ENCODE results near the gene CNTN4. TPM values are rescaled to one million over a fixed set of nuclear protein-coding genes. Genes with fewer than 3 reads are reported as not detected.

CNTN4 gene
- total and polyA plus RNA-seq, 5 experiments from 2014 or later, result not detected

DNA sequence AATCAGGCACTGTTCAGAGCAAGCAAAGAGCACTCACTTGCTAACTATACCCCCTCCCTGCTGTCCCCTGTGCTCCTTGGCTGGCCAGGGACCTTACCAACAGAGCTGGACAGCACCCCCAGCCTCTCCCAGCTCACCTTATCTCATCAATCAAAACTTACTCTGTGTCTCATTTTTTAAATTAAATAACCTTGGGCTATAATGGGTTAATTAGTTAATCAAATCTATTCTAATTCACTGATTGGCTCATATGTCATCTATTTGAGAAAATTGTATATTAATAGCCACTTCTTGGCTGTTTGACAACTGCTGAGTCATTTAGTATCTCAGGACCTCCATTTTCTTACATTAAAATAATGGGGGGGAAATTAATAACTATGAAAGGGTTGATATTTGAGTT is 988.6 kb downstream of the CNTN4 start:
- no peaks in the 10 kb centered on the region for H3K9me3 Mint-ChIP-seq
- H3K27ac Mint-ChIP-seq, result no peak overlapping the region
- no peaks in the 10 kb centered on the region for H3K36me3 Mint-ChIP-seq
- DNase-seq (no peak), ATAC-seq (no peak)
- H3K4me3 Mint-ChIP-seq, result no peak overlapping the region
- H3K27me3 Mint-ChIP-seq, result peaks cover 0 to 2% (median 0%) of the 10 kb centered on the region in 5 donors
- H3K4me1 Mint-ChIP-seq, result peaks cover 0 to 11% (median 0%) of the 10 kb centered on the region in 4 donors
- POLR2A ChIA-PET, result no interaction called here

DNA sequence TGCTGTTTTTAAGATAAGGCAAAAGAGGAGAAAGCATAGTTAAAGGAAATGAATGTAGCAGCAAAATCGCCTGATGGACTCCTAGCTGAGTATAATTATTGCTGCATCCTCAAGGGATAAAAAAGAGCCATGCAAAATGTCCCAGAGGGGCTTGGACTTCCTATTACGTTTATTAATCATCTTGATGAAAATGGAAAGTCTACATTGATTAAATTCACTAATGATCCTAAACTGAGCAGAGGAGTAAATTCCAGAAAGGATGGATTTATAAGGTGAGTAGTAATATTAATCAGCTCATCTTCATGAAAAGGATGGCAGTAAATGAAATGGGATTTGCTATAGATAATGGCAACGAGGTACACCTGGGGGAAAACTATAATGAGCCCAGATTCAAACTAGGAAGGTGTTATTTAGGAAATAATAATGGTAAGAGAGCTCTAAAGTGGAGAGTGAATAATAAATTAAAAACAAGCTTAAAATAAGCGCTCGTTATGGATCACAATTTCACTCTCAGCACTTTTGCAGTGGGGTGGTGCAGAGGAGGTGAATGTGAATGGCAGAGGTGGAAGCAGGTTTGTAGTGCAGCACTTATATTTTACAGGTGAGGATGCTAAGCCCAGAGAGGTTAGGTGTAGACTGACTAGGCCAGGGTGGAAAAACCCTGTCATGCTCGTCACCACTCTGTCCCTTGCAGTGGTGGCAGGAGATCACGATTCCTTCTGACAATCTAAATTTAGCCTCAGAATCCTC is 989.2 kb downstream of the CNTN4 start:
- H3K36me3 Mint-ChIP-seq, result no peaks in the 10 kb centered on the region
- ATAC-seq (no peak), DNase-seq (no peak)
- H3K9me3 Mint-ChIP-seq, result no peaks in the 10 kb centered on the region
- no peak overlapping the region for H3K4me3 Mint-ChIP-seq
- no peak overlapping the region for H3K27ac Mint-ChIP-seq
- POLR2A ChIA-PET, result no interaction called here
- H3K27me3 Mint-ChIP-seq, result peaks cover 0 to 2% (median 0%) of the 10 kb centered on the region in 5 donors
- H3K4me1 Mint-ChIP-seq, result peaks cover 0 to 8% (median 0%) of the 10 kb centered on the region in 4 donors

DNA sequence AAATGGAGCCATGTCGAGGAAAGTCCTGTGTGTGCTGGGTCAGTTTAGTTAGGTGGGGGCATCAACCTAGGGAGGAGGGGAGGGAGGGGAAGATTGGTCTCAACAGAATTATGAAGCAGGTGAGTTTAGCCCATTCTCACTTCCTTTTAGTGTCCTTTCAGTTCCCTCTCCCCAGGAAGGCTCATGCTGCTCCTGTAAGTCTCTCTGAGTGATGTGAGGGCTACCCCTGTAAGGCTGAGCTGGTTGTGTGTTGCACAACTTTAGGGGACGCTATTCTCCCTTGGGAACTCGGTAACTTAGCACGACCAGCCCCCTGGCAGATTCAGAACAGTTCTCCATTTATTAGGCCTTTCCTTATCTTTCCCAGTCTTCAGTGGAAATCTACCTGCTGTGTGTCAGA is 990.4 kb downstream of the CNTN4 start:
- ATAC-seq (no peak), DNase-seq (no peak)
- no peak overlapping the region for H3K27ac Mint-ChIP-seq
- peaks cover 0 to 8% (median 0%) of the 10 kb centered on the region in 4 donors for H3K4me1 Mint-ChIP-seq
- H3K36me3 Mint-ChIP-seq, result no peaks in the 10 kb centered on the region
- POLR2A ChIA-PET, result no interaction called here
- H3K4me3 Mint-ChIP-seq, result no peak overlapping the region
- H3K9me3 Mint-ChIP-seq, result no peaks in the 10 kb centered on the region
- peaks cover 0 to 2% (median 0%) of the 10 kb centered on the region in 5 donors for H3K27me3 Mint-ChIP-seq

DNA sequence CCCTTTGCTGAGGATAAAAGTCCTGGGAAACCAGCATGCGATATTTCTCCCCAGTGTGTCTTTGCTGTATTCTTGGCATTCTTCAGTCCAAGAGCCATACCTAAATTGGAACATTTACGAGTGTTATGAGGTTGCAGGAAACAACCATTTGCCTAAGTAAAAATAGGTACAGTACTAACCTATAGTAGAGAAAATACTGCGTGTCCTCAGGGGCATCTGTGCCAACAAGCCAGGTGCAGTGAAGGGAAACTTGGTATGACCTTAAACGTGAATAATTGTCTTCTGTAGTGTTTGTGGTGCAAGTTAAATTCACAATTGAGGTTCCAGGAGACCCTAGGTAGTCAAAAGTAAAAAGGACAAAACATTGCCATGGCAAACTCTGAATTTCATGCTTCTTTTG is 999.3 kb downstream of the CNTN4 start:
- POLR2A ChIA-PET, result no interaction called here
- H3K27ac Mint-ChIP-seq, result no peak overlapping the region
- peaks cover 0 to 14% (median 0%) of the 10 kb centered on the region in 5 donors for H3K27me3 Mint-ChIP-seq
- no peaks in the 10 kb centered on the region for H3K4me1 Mint-ChIP-seq
- no peaks in the 10 kb centered on the region for H3K36me3 Mint-ChIP-seq
- no peak overlapping the region for H3K4me3 Mint-ChIP-seq
- DNase-seq (no peak), ATAC-seq (no peak)
- no peaks in the 10 kb centered on the region for H3K9me3 Mint-ChIP-seq

DNA sequence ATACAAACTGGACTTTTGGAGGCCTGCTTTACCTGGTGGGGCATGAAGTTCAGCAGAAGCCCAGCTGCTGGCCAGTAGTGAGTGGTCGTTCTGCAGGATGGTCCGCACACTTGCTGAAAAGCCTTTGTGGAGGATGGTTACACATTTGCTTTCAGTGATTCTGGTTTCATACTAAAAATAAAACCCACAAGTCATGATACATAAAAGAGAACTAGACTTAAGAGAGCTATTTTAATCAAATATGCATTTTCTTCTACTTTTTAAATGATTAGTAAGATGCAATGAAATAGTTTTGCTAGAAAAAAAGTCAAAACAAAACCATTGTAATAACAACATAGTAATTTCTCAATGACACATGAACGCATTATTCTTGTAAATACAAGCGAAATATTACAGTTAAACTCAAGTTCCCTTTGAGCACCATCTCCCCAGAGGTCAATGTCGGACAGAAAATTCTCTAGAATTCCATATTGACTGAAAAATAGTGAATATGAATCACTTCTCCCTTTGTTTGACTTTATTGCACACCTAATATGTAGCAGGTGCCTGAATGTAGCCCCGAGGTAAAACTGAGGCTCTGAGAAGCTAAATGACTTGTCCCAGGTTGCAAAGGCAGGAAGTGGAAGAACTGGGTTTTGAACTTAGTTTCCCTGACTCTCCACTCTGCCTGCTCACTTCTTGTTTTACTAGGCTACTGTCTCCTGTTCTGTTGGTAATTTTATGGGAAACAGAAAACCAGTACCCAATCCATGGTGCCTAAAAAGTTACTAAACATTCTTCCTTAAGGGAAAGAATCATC is 1003.2 kb downstream of the CNTN4 start:
- ATAC-seq, result no peak
- DNase-seq, result no peak
- H3K27me3 Mint-ChIP-seq, result peaks cover 6 to 14% (median 8%) of the 10 kb centered on the region in 5 donors
- H3K4me3 Mint-ChIP-seq, result no peak overlapping the region
- H3K27ac Mint-ChIP-seq, result no peak overlapping the region
- no peaks in the 10 kb centered on the region for H3K9me3 Mint-ChIP-seq
- H3K4me1 Mint-ChIP-seq, result peaks cover 0 to 10% (median 0%) of the 10 kb centered on the region in 4 donors
- POLR2A ChIA-PET, result no interaction called here
- H3K36me3 Mint-ChIP-seq, result no peaks in the 10 kb centered on the region

DNA sequence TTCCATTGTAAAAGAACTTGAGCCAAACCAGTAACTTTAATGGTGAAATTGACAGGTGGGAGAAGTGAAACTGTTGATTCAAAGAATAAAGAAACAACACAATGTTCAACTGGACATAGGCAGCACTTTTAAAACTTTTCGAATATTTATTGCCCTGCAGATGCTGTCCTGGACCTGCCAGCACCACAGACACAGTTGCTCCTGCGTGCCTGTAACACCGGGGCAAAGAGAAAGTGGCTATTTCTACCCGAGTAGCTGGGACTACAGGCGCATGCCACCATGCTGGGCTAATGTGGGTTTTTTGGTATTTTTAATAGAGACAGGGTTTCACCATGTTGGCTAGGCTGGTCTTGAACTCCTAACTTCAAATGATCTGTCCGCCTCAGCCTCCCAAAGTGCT is 1004.1 kb downstream of the CNTN4 start:
- DNase-seq (no peak), ATAC-seq (no peak)
- Mint-ChIP-seq H3K4me3 (no peak overlapping the region), H3K36me3 (no peaks in the 10 kb centered on the region), H3K4me1 (peaks cover 0 to 13% (median 0%) of the 10 kb centered on the region in 4 donors), H3K27ac (no peak overlapping the region), H3K9me3 (no peaks in the 10 kb centered on the region), H3K27me3 (peaks cover 2 to 14% (median 8%) of the 10 kb centered on the region in 5 donors)
- POLR2A ChIA-PET, result no interaction called here

DNA sequence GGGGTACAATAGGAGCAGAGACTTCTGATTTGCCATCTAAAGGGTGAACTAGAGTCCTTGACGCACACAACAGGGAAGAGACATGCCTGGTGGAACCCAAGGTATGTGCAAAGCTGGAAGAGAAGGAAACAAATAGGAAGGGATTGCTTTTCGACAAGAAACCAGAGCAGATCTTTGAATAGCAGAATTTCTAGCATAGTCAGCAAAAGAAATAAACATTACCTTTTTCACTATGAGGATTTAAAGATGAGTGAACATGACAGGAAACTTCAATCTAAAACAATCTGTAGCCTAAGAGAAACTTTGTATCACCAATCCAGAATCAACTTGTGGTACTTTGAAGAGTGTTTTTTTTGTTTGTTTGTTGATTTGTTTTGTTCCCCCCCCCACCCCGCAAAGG is 1006.6 kb downstream of the CNTN4 start:
- H3K9me3 Mint-ChIP-seq, result no peaks in the 10 kb centered on the region
- H3K36me3 Mint-ChIP-seq, result no peaks in the 10 kb centered on the region
- DNase-seq (no peak), ATAC-seq (no peak)
- H3K4me3 Mint-ChIP-seq, result no peak overlapping the region
- peaks cover 0 to 14% (median 8%) of the 10 kb centered on the region in 5 donors for H3K27me3 Mint-ChIP-seq
- POLR2A ChIA-PET, result no interaction called here
- H3K27ac Mint-ChIP-seq, result no peak overlapping the region
- H3K4me1 Mint-ChIP-seq, result peaks cover 0 to 23% (median 0%) of the 10 kb centered on the region in 4 donors

DNA sequence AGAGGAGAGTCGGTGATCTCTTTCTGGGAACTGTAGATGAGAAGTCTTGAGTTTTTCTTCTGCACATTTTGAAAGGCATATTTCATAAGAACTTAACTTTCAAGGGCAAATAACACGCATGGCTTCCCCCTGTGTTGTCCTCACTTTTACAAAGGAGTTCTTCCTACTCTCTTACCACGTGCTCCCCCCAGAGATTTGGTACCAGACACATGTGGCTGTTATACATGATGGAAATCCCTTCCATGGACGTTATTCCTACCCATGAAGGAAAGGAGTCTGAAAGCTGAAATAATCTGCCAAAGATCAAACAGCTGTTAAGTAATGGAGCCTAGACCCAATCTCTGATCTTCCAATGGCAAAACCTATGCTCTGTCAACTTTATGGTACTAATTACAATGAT is 1007.1 kb downstream of the CNTN4 start:
- Mint-ChIP-seq H3K4me1 (peaks cover 0 to 29% (median 0%) of the 10 kb centered on the region in 4 donors), H3K36me3 (no peaks in the 10 kb centered on the region), H3K27me3 (peaks cover 0 to 14% (median 8%) of the 10 kb centered on the region in 5 donors), H3K4me3 (no peak overlapping the region), H3K27ac (peak overlapping the region in 1 of 10 donors; percentile 66), H3K9me3 (no peaks in the 10 kb centered on the region)
- ATAC-seq (no peak), DNase-seq (no peak)
- POLR2A ChIA-PET, result no interaction called here

DNA sequence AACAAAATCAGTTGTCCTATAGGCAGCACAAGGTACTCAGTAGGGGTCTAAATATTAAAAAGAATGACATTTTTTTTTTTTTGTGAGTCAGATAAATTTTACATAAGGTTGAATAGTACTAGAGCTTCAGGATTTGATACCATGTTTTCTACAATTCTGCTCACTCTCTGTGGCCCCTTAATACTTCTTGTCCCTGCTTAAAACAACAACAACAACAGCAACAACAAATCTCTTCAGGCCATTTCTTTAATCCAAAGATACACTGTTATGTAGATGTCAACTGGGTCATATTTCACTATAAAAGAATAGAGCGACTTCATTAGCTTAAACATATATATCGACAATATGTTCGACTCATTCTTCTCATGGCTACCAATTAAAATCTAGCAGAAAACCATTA is 1008.5 kb downstream of the CNTN4 start:
- peaks cover 0 to 14% (median 8%) of the 10 kb centered on the region in 5 donors for H3K27me3 Mint-ChIP-seq
- DNase-seq (no peak), ATAC-seq (no peak)
- H3K36me3 Mint-ChIP-seq, result no peaks in the 10 kb centered on the region
- no peaks in the 10 kb centered on the region for H3K9me3 Mint-ChIP-seq
- POLR2A ChIA-PET, result no interaction called here
- peaks cover 0 to 29% (median 0%) of the 10 kb centered on the region in 4 donors for H3K4me1 Mint-ChIP-seq
- H3K4me3 Mint-ChIP-seq, result no peak overlapping the region
- no peak overlapping the region for H3K27ac Mint-ChIP-seq

All from naive thymus-derived CD8-positive, alpha-beta T cell (primary cell).